Mucosa of stomach (tissue), 1 donor: ENCODE data around the gene LRRC3C.
"Not testable (repeated sequence)": the region's sequence is repeated elsewhere in the genome, so short reads cannot be mapped to it uniquely, and the experiment has no call there.

Experiments used
- H3K27me3 ChIP-seq: one replicate; pipeline ENCODE4 v1.7.0; 2013; ENCODE audit warnings: mild to moderate bottlenecking, low read length; ENCODE audit not compliant: control insufficient read depth, insufficient read depth
- H3K36me3 ChIP-seq: one replicate; pipeline ENCODE4 v1.7.0; 2013; ENCODE audit warnings: low read length; ENCODE audit not compliant: control insufficient read depth, insufficient read depth
- H3K4me1 ChIP-seq: one replicate; pipeline ENCODE4 v1.7.0; 2013; ENCODE audit warnings: mild to moderate bottlenecking, low read length; ENCODE audit not compliant: control insufficient read depth, insufficient read depth
- H3K4me3 ChIP-seq: one replicate; pipeline ENCODE4 v1.7.0; 2013; ENCODE audit warnings: low read length
- H3K9ac ChIP-seq: one replicate; pipeline ENCODE4 v1.7.0; 2013; ENCODE audit warnings: mild to moderate bottlenecking, low read length, moderate library complexity
- H3K9me3 ChIP-seq: one replicate; pipeline ENCODE4 v1.7.0; 2013; ENCODE audit warnings: mild to moderate bottlenecking, low read length, moderate library complexity; ENCODE audit not compliant: control insufficient read depth
- donor health status: Pancreatic carcinoma.

LRRC3C gene

GRCh38 chr17:39927101-39927928 is at the start of gene LRRC3C, which contains the start of gene ORMDL3:
Gene LRRC3C, plus strand, starts transcription at chr17:39927732. Its CDS starts 13,792 bp downstream, at chr17:39941524.
Gene ORMDL3, minus strand, starts transcription at chr17:39927601. Its CDS starts 3,398 bp downstream, at chr17:39924203.
- no peaks in the 10 kb centered on the region for H3K9me3 ChIP-seq
- H3K9ac ChIP-seq, result peak within 1 kb of the TSS; percentile 78
- H3K36me3 ChIP-seq, result peaks cover 11% of the 10 kb centered on the region
- no peaks in the 10 kb centered on the region for H3K27me3 ChIP-seq
- peak within 1 kb of the TSS; percentile 80 for H3K4me3 ChIP-seq
- peaks cover 38% of the 10 kb centered on the region for H3K4me1 ChIP-seq

GRCh38 chr17:39886102-39886501 is 41.4 kb upstream of the LRRC3C start:
- H3K27me3 ChIP-seq, result peaks cover 11% of the 10 kb centered on the region
- H3K36me3 ChIP-seq, H3K4me1 ChIP-seq, H3K9me3 ChIP-seq, H3K9ac ChIP-seq, H3K4me3 ChIP-seq: not testable (repeated sequence)

- H3K9me3 ChIP-seq, result no peaks in the 10 kb centered on the region
- H3K9ac ChIP-seq, result no peak overlapping the region
- no peak overlapping the region for H3K4me3 ChIP-seq
- H3K27me3 ChIP-seq, result peaks cover 11% of the 10 kb centered on the region
- H3K4me1 ChIP-seq, result no peaks in the 10 kb centered on the region
- no peaks in the 10 kb centered on the region for H3K36me3 ChIP-seq
Measured at GRCh38 chr17:39887078-39887477, 40.5 kb upstream of the LRRC3C start.

GRCh38 chr17:39889200-39889599 is 38.3 kb upstream of the LRRC3C start:
- no peaks in the 10 kb centered on the region for H3K4me1 ChIP-seq
- H3K4me3 ChIP-seq, result no peak overlapping the region
- no peak overlapping the region for H3K9ac ChIP-seq
- H3K9me3 ChIP-seq, result no peaks in the 10 kb centered on the region
- H3K27me3 ChIP-seq, result peaks cover 11% of the 10 kb centered on the region
- no peaks in the 10 kb centered on the region for H3K36me3 ChIP-seq

- H3K27me3 ChIP-seq, result peaks cover 3% of the 10 kb centered on the region
- no peaks in the 10 kb centered on the region for H3K4me1 ChIP-seq
- H3K9me3 ChIP-seq, result no peaks in the 10 kb centered on the region
- no peak overlapping the region for H3K4me3 ChIP-seq
- no peaks in the 10 kb centered on the region for H3K36me3 ChIP-seq
- no peak overlapping the region for H3K9ac ChIP-seq
Measured at GRCh38 chr17:39894681-39895376, 32.7 kb upstream of the LRRC3C start.

- H3K4me3 ChIP-seq, result no peak overlapping the region
- H3K9ac ChIP-seq, result no peak overlapping the region
- no peaks in the 10 kb centered on the region for H3K4me1 ChIP-seq
- no peaks in the 10 kb centered on the region for H3K27me3 ChIP-seq
- H3K9me3 ChIP-seq, result no peaks in the 10 kb centered on the region
- H3K36me3 ChIP-seq, result no peaks in the 10 kb centered on the region
Measured at GRCh38 chr17:39898088-39898487, 29.4 kb upstream of the LRRC3C start.

- no peaks in the 10 kb centered on the region for H3K27me3 ChIP-seq
- H3K4me1 ChIP-seq, result no peaks in the 10 kb centered on the region
- no peaks in the 10 kb centered on the region for H3K36me3 ChIP-seq
Measured at GRCh38 chr17:39899215-39899614, 28.3 kb upstream of the LRRC3C start.

GRCh38 chr17:39902027-39902426 is 25.5 kb upstream of the LRRC3C start:
- not testable (repeated sequence) for H3K27me3 ChIP-seq, H3K9me3 ChIP-seq, H3K4me3 ChIP-seq, H3K9ac ChIP-seq, H3K36me3 ChIP-seq, H3K4me1 ChIP-seq

More at GRCh38 chr17:39899215-39899614, 28.3 kb upstream of the LRRC3C start:
- Histone ChIP-seq H3K9me3 (no peaks in the 10 kb centered on the region), H3K9ac (no peak overlapping the region), H3K4me3 (no peak overlapping the region)

- Histone ChIP-seq H3K9ac (no peak overlapping the region), H3K9me3 (no peaks in the 10 kb centered on the region), H3K4me1 (no peaks in the 10 kb centered on the region), H3K36me3 (no peaks in the 10 kb centered on the region), H3K27me3 (no peaks in the 10 kb centered on the region), H3K4me3 (no peak overlapping the region)
Measured at GRCh38 chr17:39903158-39903884, 24.2 kb upstream of the LRRC3C start.

GRCh38 chr17:39904990-39905288 is 22.6 kb upstream of the LRRC3C start:
- Histone ChIP-seq H3K4me1 (no peaks in the 10 kb centered on the region), H3K9ac (no peak overlapping the region), H3K36me3 (no peaks in the 10 kb centered on the region), H3K4me3 (no peak overlapping the region), H3K27me3 (no peaks in the 10 kb centered on the region), H3K9me3 (no peaks in the 10 kb centered on the region)

- Histone ChIP-seq H3K27me3 (no peaks in the 10 kb centered on the region), H3K4me3 (no peak overlapping the region), H3K9ac (no peak overlapping the region), H3K36me3 (no peaks in the 10 kb centered on the region), H3K9me3 (no peaks in the 10 kb centered on the region), H3K4me1 (no peaks in the 10 kb centered on the region)
Measured at GRCh38 chr17:39908789-39909352, 18.7 kb upstream of the LRRC3C start.

- no peaks in the 10 kb centered on the region for H3K36me3 ChIP-seq
- peaks cover 7% of the 10 kb centered on the region for H3K4me1 ChIP-seq
- no peak overlapping the region for H3K4me3 ChIP-seq
- no peaks in the 10 kb centered on the region for H3K27me3 ChIP-seq
- H3K9me3 ChIP-seq, result no peaks in the 10 kb centered on the region
- H3K9ac ChIP-seq, result no peak overlapping the region
Measured at GRCh38 chr17:39913989-39914388, 13.5 kb upstream of the LRRC3C start.
